CD4-positive, alpha-beta T cell treated with Interleukin-10 for 1 hour (primary cell): ENCODE results near the gene VIPR2.

Source experiments
- DNase-seq: peaks from one replicate; pipeline ENCODE4 v3.0.0-alpha.2; 2020

Gene VIPR2

DNA sequence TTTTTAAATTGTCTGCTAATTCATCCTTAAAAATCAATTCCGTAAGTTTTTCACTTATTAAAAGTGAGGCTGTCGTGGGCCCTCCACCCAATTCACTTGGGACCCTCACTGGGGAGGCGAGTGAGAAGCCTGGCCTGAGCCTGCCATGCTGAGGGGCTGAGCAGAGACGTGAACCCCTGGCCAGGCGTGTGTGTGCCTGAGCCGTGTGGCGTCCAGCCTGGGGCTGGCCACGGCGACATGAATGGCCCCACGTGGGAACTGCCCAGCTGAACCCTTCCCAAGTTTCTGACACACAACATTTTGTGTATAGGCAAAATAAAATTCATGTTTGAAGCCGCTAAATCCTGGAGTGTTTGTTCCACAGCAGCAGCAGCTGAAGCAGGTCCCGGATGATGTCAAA is 13.0 kb upstream of the VIPR2 start:
- no peak for DNase-seq

DNA sequence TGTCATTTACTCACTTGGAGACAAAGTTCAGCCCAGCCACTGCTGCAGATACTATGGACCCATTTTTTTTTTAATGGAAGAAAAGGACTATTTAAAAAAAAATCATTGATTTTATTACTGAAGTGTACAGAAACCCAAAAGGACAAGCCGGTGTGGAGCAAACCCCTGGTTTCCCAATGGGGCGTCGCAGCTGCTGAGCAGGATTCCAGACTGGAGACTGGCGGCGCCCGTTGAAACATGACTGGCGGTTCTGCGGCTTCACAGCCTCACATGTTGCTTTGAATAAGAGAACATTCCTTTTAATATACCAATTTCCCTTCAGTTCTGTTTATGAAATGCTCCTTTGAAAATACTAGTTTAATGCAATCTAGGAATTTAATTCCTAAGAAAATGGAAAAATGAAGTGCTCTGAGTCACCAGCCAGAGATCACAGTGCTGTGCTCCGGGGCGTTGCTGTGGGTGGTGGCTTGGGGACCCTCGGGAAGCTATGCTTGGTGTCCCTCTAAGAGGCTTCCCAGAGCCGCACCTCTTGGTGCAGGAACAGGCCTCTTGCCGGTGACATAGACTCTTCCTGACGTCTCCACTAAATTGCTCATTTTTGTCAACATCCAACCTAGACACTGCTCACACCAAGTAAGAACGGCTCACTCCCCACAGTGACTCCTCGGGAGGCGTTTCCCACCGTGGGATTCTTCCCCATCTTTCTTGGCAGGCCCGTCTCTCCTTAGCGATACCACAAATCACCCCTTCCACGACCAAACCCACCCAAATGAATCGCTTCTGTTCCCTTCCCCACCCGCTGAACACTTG is 12.0 kb upstream of the VIPR2 start:
- DNase-seq = no peak

DNA sequence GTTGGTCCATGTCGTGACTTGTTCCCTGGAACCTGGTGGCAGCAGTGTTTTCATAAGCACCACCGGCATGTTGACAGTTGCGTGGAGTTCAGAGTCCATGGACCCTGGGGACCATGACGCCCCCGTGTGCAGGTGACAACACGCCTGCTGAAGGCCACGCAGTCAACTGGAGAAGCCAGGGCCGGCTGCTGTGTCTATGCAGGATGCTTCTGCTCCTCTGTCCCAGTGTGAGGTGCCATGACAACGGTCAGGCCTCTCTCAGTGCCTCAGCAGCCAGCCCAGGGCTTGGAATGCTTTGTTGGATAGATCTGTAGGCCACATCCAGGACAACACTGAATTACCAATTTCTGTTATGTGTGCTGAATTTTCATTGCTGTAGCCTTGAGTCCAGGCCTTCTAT is 10.7 kb upstream of the VIPR2 start:
- no peak for DNase-seq

DNA sequence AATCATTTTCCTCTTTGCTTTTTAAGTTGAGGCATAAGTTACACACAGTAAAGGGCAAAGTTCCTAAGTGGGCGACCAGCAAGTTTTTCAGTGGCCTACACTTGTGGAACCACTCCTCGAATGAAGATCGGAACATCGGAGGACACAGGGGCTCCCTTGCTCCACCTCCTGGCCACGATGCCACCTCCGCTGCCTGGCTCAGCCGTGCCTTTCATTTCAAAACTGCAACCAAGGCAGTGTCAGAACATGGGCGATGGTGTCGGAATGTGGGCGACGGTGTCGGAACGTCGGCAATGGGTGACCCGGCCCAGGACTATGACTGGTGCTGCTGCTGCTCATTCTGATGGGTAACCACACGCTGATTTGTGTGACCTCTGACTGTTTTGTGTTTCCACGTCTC is 9.6 kb upstream of the VIPR2 start:
- DNase-seq = no peak

DNA sequence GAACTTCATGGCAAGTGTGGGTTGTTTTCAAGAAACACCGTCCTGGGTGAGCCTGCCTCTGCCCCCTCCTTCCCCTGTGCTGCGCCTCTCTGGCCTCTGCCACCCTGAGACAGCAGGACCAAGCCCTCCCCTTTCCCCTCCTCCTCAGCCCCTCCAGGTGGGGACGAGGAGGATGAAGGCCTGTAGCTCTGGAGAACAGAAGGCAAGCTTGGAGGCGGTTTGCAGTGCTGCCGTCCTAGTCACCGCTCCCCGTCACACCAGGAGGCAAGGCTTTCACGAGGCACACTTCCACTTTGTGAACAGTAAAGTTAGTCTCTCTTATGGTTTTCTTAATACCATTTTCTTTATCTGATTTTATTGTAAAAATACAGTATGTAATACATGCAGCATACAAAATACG is 8.8 kb upstream of the VIPR2 start:
- DNase-seq = no peak

DNA sequence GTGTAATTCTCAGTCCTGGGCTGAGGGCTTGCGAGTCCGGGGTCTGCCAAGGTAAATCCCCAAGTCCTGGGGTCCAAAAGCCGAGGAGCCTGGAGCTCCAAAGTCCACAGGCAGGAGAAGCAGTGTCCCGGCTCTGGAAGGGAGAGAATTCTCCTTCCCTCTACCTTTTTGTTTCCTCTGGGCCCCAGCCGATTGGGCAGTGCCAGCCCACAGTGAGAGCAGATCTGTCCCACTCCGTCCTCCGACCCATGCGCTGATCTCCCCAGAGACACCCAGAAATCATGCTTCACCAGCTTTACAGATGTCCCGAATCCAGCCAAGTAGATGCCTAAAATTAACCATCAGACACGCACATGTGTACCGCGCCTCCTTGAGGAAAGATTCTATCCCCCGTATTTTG is 8.1 kb upstream of the VIPR2 start:
- DNase-seq = no peak

DNA sequence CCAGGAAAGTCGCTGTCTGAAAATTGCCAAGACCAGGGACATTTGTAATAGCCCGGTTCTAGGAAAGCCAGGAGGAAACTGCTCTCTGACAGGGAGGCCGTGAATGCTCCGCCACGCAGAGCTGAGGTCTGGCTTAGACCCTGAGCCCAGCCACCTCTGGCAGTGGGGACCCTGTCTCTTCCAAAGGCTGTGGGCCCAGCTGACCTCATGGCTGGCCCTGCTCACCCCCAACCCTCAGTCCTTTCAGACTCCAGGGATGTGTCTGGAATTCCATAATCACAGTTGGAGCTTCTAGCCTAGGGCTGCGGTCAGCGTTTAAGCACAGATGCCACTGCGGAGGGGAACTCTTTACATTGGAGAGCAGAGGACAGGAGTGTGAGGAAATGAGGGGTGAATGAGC is 6.6 kb upstream of the VIPR2 start:
- DNase-seq = no peak

DNA sequence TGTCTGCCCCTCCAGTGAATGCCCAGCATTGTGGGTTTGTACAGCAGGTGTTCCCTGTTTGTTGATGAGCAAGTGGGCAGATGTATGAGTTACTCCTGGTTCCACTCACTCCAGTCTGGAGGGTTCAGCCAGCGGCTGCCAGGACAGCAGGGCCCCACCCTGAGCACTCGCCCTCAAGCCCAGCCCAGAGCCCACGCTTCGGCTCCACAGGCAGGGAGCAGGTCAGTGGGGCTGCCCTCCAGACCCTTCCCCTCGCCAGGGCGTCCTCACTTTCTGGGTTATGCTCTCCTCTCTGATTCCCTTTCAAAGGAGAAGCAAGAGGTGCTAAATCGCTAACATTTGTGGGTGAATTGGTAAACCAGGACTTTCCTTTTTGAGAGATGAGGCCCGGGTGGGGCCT is 4.8 kb upstream of the VIPR2 start:
- no peak for DNase-seq

DNA sequence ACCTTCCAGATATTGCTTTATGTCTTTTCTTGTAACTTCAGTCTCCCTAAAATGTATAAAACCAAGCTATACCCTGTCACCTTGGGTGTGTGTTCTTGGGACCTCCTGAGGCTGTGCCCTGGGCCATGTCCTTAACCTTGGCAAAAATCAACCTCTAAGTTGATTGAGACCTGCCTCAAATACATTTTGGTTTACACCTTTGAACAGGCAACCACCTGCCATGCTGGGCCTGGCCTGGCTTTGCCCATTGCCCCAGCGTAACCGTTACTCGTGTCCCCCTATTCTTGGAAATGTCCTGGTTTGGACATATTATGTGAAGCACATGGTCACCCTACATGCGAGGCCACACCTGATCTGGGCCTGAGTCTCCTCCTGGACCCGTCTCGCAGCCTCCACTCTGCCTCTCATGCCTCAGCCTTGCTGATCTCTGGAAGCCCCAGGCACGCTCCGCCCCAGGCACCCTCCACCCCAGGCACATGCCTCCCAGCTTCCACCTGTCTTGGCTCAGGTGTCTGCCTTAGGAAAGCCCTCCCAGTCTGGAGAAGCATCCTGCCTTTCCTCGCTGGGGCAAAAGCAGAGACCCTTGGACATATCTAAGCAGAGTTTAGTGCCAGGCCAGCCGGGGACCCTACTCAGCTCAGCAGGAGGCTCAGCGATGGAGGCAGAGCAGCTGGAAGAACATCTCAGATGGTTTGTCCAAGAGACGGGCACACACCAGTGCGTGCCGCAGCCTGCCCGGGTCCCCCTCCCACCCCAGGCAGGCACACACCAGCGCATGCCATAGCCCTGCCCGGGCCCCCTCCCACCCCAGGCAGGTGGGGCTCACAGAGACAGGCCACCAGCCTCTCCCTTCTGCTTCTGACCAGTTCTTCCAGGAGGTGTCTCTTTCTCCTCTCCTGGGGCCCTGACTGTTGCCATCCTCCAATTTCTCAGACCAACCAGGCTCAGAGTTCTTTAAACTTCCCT is 4.0 kb upstream of the VIPR2 start:
- DNase-seq = no peak

DNA sequence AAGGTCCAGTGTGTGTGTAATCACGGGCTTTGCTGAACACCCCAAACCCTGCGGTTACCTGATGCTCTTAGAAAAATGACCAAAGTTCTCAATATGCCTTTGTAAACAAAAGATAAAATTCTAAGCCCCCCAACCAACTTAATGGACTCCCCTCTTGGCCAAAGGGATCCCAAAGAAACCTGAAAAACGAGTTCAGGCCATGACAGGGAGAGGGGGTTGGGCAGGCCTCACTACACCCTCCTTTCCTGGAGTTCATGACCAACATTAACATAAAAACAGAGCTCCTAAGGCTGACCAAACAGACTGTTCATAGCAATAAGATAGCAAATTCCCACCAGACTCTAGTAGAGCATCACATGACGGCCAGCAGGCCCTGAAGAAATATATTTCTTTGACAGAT is 3.0 kb upstream of the VIPR2 start:
- no peak for DNase-seq

DNA sequence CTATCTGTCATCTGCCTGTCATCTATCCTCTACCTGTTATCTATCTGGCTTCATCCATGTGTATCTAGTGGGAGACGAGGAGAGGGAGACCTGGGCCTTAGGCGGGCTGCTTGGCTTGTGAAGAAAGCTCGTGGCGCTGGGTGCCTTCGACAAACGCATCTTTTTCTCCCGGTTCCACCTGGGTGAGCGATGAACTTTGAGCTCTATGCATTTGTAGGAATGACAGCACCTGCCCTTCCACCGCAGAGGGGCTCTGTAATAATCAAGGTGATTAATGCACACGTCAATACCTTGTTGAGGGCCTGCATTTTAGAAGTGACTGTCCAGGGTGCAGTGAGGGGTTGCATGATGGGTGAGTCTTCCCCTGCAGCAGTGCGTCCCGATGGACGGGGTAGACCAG is 2.6 kb upstream of the VIPR2 start:
- DNase-seq = no peak

DNA sequence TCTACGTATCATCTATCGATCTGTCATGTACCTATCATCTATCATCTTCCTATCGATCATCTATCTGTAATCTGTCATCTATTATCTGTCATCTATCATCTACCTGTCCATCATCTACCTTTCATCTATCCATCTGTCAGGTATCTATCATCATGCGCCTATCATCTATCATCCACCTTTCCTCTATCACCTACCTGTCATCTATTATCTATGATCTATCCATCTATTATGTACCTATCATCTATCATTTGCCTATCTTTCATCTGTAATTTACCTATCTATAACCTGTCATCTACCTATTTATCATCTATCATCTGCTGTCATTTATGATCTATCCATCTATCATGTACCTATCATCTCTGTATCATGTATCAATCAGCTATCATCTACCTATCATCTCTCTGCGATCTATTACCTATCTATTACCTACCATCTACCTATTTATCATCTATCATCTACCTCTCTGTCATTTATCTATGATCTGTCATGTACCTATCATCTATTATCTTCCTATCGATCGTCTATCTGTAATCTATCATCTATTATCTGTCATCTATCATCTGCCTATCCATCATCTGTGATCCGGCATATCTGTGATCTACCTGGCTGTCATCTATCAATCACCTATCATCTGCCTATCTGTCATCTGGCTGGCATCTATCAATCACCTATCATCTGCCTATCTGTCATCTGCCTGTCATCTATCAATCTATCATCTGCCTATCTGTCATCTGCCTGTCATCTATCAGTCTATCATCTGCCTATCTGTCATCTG is 1.6 kb upstream of the VIPR2 start:
- no peak for DNase-seq

DNA sequence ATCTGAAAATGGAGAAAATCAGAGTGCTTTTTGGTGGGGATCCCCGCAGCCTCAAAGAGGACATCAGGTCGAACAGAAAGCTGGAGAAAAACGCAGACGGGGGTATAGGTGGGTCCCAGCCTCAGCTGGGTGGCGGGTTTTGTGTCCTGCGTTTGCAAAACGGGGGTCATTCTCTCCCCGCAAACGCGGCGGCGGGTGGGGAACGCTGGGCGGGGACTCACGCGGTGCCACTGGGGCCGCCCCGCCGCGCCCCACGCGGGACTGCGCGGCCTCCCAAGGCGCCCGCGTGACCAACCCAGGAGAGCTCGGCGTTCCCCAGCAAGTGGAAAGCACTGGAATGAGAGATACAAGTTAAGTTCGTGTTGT is 806 bp upstream of the VIPR2 start:
- no peak for DNase-seq

DNA sequence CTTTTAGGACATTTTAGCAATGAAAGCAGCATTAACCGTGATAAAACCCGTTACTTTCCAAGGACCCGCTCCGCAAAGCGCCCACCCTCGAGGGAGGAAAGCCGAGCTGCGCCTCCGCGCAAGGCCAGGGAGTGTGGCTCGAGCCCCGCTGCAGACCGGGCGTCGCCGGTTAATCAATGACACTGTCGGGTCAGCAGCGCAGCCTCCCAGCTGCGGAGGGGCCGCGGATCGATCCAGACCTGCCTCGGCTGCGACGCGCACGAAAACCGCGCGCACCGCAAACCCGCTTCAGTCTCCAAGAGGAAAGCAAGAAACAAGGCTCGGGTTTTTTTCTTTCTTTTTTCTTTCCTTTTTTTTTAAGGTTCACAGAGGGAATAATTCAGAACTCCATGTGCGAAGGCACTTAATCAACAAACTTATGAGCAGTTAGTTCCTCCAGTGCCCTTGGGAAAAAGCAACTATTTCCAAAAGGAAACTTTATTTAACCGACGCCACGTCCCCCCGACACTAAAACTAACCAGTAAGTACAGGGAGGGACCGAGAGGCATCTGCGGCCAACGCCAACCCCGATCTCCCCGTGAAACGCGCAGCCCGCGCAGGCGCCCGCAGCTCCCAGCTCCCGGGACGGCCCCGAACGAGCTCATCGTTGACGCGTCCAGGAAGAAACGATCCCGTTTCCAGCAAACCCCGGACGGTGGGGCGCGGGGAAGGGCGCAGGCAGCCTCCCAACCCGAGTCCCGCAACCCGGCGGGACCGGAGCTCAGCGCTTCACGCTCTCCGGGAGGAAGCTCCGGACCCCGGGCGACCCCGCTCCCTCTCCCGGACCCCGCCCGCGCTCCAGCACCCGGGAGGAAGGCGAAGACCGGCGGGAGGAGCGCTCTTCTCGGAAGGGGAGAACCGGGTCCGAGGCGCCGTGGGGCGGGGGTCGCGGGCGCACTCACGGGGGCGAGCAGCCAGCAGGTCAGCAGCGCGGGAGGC is 598 bp downstream of the VIPR2 start:
- DNase-seq = no peak

DNA sequence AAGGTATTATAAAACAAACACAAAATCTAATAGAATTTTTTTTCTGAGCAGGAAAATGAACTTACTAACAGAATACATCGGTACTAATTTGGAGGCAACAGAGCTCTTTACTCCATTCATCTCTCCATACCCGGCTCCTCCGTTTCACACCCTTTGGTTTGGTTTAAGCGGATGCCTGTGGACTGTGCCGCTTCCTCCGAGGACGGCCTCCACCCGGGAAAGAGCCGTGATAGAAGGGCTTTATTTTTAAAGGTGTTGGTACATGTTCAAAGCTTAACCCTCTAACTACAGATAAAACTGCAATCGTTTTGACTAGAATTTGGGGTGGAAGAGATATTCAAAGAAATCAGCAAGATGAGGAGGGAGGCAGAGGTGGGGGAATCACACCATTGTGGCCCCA is 1.9 kb downstream of the VIPR2 start:
- DNase-seq = no peak

DNA sequence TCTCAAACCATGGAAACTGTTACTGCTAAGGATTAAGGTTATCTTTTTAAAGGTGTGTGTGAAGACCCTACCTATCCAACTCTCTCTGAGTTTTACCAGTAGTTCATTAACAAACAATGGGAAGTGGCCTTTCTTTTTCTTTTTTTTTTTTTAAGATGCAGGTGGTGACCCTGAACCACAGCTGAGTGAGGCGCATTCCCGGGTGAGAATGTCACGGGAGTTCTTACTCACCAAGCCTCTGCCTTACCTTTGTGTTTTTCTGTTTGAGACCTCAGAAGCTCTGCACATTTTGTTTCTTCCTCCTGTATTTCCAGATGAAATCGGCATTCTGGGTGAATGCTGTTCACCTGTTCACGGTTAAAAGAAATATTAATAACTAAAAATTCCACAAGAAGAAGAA is 2.5 kb downstream of the VIPR2 start:
- no peak for DNase-seq

DNA sequence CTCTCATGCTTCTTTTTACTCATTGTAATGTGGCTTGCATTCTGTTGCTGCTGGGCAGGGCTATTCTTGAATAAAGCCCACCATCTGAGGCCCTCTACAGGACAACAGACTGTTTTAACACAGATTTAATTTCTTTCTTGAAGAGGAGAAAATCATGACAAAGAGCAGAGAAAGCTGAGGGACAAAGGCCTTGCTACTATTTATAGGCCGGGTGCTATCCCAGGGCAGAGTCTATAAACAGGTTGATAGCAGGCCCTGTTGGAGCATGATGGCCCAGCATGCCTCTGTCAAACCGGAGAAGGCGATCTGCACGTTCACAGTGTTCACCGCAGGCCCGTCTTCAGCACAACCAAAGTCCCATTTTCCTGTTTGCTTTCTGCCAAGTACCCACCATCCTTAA is 3.0 kb downstream of the VIPR2 start:
- DNase-seq = no peak

DNA sequence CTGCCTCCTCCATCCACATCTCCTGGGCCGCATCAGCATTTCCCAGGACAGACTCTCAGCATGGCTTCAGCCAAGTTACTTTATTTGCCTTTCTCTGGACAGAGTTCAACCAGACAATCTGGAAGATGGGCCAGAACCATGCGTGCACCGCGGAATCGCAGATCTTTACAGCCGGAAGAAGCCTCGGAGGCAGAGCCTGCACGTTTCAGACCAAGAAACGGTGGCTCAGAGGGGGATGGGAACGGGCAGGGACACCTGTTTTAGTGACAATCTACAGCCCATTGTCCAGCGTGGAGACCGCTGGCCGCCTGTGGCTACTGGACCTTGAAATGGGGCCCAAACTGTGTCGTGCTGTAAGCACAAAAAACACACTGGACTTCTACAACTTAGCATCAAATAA is 3.5 kb downstream of the VIPR2 start:
- no peak for DNase-seq

DNA sequence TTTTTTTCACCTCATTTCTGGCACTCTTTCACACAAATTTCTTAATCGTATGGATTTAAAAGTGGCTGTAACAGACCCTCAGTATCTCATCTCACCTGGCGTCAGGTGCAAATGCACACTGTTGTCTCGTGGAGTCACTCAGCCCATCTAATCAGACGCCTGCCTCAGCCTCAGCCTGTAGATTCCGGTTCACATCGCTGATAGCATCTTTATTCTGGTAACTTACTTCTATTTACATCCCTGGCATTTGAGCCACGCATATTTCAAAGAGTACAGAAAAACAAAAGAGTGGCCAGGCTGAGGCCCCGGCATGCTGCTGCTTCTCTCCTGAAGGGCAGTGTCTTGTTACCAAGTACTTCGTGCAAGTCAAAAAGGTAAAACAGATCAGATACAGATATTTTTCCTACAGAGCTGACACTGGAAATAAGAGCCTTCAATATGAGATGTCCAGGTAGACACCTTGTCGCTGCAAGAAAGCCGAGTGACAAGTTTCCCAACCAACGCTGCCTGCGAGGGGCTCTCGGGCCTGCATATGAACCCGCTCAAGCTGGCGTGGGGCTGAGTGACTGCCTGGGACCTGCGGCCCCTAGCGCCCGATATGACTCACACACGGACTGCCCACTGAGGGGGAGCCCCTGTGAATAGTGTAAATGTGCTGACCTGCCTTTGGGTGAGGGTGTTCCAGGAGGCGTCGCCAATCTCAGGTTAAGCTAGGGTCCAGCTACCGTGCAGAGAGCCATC is 4.3 kb downstream of the VIPR2 start:
- no peak for DNase-seq

DNA sequence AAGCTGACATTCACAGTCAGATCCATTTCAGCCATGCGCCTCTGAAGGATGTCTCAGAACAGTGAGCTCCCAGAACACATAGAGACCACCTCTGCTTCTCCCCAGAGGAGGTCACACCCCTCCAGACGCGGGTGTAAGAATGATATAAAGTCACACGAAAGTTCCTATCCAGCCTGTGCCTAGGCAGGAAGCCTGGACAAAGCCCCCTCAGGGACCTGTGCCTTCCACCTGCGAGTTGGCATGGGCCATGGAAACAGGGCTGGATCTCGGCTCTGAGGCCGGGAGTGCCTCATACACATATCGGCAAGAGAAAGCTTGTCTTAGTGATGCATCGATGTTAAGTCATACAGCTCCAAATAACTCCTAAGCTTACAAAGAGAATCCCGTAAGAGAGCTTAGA is 5.0 kb downstream of the VIPR2 start:
- DNase-seq = no peak

DNA sequence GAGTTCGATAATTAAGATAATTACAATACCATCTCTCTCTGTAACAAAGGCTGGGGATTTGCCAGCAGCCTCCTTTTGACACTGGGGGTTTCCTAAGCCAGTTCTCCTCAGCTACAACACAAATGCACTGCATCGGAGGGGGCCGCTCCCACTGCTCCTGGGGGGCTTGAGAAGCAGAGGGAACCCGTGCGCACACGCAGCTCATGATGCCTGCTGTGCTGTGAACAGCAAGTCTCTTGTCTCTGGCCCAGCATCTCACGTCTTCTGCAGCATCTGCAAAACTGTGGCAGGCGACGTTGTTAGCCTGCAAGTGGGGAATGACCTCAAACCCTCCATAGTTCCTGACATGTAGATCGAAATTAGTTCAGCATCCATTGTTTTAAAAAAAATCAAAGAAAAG is 5.5 kb downstream of the VIPR2 start:
- no peak for DNase-seq

DNA sequence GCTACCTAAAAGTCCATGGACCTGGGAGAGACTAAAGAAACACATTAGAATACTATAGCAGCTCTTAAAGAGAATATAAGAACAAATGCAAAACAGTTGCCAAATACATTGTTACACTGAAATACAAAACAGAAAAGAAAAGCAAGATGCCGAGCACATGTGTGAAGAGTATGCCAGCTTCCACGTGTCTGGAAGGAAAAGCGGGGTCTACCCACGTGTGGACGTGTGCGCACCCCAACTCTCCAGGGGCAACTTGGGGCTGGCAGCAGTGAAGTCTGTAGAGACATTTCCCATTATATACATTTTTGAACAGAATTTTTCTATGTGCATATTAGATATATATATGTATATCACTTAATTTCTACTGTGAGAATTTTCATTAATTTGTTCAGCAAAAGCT is 6.2 kb downstream of the VIPR2 start:
- DNase-seq = no peak
